Suppressor macrophage (primary cell): ENCODE results near the gene WDCP.
"Not testable (repeated sequence)": the region's sequence is repeated elsewhere in the genome, so short reads cannot be mapped to it uniquely, and the experiment has no call there.

Source experiments
- DNase-seq, 4 experiments: peaks; one replicate each; pipeline ENCODE4 v3.0.0-alpha.2; 2020 to 2022

Gene WDCP

GRCh38 chr2:24065341-24065740 is 18.1 kb upstream of the WDCP start:
- no peak for DNase-seq

- DNase-seq: peak; percentile 30 to 57 (median 50)
Measured at GRCh38 chr2:24058564-24059271, 11.5 kb upstream of the WDCP start.

GRCh38 chr2:24055750-24056149 is 8.6 kb upstream of the WDCP start:
- no peak for DNase-seq

- no peak for DNase-seq
Measured at GRCh38 chr2:24054366-24055010, 7.3 kb upstream of the WDCP start.

GRCh38 chr2:24052951-24053350 is 5.8 kb upstream of the WDCP start:
- no peak for DNase-seq

GRCh38 chr2:24051833-24052232 is 4.6 kb upstream of the WDCP start:
- no peak for DNase-seq

GRCh38 chr2:24050041-24050979 is 3.1 kb upstream of the WDCP start:
- peak; percentile 19 to 67 (median 39) for DNase-seq

GRCh38 chr2:24049485-24050021 is 2.4 kb upstream of the WDCP start, which contains the start of gene FKBP1B:
TSS of gene FKBP1B (plus strand) at chr2:24049741. CDS start at chr2:24049850, 109 bp downstream.
- DNase-seq: peak; percentile 36 to 64 (median 52)

- peak in 3 of 4 experiments; percentile 5 to 16 (median 13) for DNase-seq
Measured at GRCh38 chr2:24048769-24049484, 1.7 kb upstream of the WDCP start.

- DNase-seq: no peak
Measured at GRCh38 chr2:24047703-24048033, 477 bp upstream of the WDCP start.

GRCh38 chr2:24046599-24046929 is 627 bp downstream of the WDCP start:
- DNase-seq: no peak

GRCh38 chr2:24045511-24046508 is 1.4 kb downstream of the WDCP start:
- DNase-seq: no peak

- DNase-seq: not testable (repeated sequence)
Measured at GRCh38 chr2:24043133-24043532, 4.1 kb downstream of the WDCP start.

GRCh38 chr2:24040511-24040910 is 6.7 kb downstream of the WDCP start:
- no peak for DNase-seq

GRCh38 chr2:24038786-24039499 is 8.2 kb downstream of the WDCP start:
- DNase-seq: no peak

GRCh38 chr2:24026233-24026632 is 21.0 kb downstream of the WDCP start:
- DNase-seq: no peak

- DNase-seq: no peak
Measured at GRCh38 chr2:24024996-24025663, 22.1 kb downstream of the WDCP start.

- DNase-seq: no peak
Measured at GRCh38 chr2:24024018-24024417, 23.2 kb downstream of the WDCP start.

- no peak for DNase-seq
Measured at GRCh38 chr2:24022975-24023575, 24.1 kb downstream of the WDCP start.
